NK-92 treated with Interleukin-12 subunit alpha and Interleukin-12 subunit beta, amount 100 ng/mL, for 24 hours (cell line): Measurements from ENCODE around the gene CNPY1.

Source experiments
- DNase-seq: peaks from one replicate; lab custom pipeline; 2025; lab: John Stamatoyannopoulos, UW

The CNPY1 gene

GRCh38 chr7:155489158-155489840, 57.1 kb downstream of the CNPY1 start:
- DNase-seq = no peak

- DNase-seq = no peak
Observed at GRCh38 chr7:155488483-155489127, 57.8 kb downstream of the CNPY1 start.

- DNase-seq = no peak
Observed at GRCh38 chr7:155487509-155488482, 58.6 kb downstream of the CNPY1 start.

- DNase-seq = no peak
Observed at GRCh38 chr7:155486783-155487508, 59.4 kb downstream of the CNPY1 start.

- DNase-seq = no peak
Observed at GRCh38 chr7:155484483-155485399, 61.6 kb downstream of the CNPY1 start.

GRCh38 chr7:155483868-155484325, 62.5 kb downstream of the CNPY1 start:
- DNase-seq = no peak

GRCh38 chr7:155483245-155483644, 63.1 kb downstream of the CNPY1 start:
- DNase-seq = no peak

GRCh38 chr7:155482511-155483183, 63.7 kb downstream of the CNPY1 start:
- no peak for DNase-seq

- DNase-seq = no peak
Observed at GRCh38 chr7:155481764-155482163, 64.6 kb downstream of the CNPY1 start.

GRCh38 chr7:155477476-155477875, 68.9 kb downstream of the CNPY1 start:
- DNase-seq = no peak

- DNase-seq = no peak
Observed at GRCh38 chr7:155471718-155472117, 74.6 kb downstream of the CNPY1 start.

- no peak for DNase-seq
Observed at GRCh38 chr7:155470686-155471638, 75.4 kb downstream of the CNPY1 start.

GRCh38 chr7:155470186-155470487, 76.2 kb downstream of the CNPY1 start:
- DNase-seq = no peak

- no peak for DNase-seq
Observed at GRCh38 chr7:155469311-155470185, 76.8 kb downstream of the CNPY1 start.

GRCh38 chr7:155468785-155469148, 77.6 kb downstream of the CNPY1 start:
- no peak for DNase-seq

GRCh38 chr7:155467846-155468784, 78.2 kb downstream of the CNPY1 start:
- DNase-seq = no peak
